ENCODE measurements around the gene COX19.
A peak's percentile ranks its signal among the peaks of the same experiment; 100 is the strongest.
"Not testable (repeated sequence)": the region's sequence is repeated elsewhere in the genome, so short reads cannot be mapped to it uniquely, and the experiment has no call there.

The COX19 gene

DNA sequence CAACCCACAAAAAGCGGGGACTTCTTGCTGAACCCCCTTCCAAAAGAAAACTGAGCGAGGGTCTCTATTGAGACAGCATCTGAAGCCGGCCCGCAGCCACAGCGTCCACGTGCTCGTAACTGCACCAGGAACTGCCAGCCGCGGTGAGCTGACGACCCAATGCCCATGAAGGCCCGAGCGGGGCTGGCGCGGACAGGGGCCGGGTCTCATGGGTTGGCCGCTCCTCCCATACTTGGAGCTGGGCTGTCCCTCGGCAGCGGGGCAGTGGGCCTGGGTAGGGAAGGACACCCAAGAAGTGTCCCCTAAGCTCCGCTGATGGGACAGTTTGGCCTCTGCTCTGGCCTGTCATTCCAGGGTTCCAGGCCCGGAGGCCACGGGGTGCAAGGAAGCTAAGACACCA, 30.0 kb upstream of the COX19 start:
- DNase-seq (ENCODE audit: low read depth, low spot score), result no peak
- Histone ChIP-seq H3K27ac (no peak overlapping the region), H3K36me3 (ENCODE audit: insufficient read depth, low read length) (no peaks in the 10 kb centered on the region), H3K9me3 (ENCODE audit: low read depth, low read length) (no peaks in the 10 kb centered on the region), H3K4me3 (no peak overlapping the region), H3K9ac (ENCODE audit: insufficient read length) (no peak overlapping the region)
- no peak for TF ChIP-seq FOXP2 (optimal IDR thresholded peaks at IDR 0.05; ENCODE audit: control extremely low read depth, extremely low read length, insufficient read depth)
- TF ChIP-seq EZH2 (IDR thresholded peaks at IDR 0.05), result no peak
- TF ChIP-seq POLR2AphosphoS5 (IDR thresholded peaks at IDR 0.05; ENCODE audit: borderline replicate concordance, low read depth, low read length), result no peak

DNA sequence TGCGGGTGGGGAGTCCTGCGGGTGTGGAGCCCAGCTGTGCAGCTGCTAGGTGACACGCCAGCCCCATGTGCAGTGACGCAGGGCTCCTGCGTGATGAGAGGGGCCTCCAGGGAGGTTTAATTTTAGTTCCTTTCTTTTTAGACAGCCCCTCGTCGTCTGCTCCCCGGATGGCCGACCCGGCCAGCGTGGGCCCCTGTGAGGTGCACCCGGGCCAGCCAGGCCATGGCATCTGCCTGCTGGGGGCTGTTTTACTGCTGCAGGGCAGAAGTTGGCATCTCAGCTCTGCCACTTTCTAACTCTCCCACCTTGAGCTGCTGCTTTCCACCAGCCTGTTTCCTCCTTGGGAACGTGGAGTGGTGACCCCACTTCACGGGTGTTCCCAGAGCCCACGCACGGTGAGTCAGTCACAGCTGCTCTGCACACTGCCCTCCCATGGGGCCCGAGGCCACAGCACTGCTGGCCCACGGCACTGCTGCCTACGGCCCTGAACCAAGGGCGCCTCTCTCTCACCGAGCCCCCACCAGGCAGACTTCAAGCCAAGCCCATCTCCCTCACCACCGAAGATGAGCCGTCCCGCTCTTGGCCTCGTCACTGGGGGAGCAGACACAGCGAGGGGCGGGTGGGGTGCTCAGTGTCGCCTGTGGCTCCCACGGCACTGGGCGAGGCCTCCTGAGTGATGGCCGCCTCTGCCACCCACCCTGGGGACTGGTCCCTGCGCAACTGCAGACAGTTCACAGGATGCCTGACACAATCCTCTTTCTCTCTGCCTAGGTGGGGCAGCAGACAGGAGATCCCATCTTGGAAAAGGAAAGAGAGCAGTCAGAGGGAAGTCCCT, 28.9 kb upstream of the COX19 start:
- Histone ChIP-seq H3K9ac (ENCODE audit: insufficient read length) (no peak overlapping the region), H3K4me3 (no peak overlapping the region), H3K36me3 (ENCODE audit: insufficient read depth, low read length) (no peaks in the 10 kb centered on the region), H3K9me3 (ENCODE audit: low read depth, low read length) (no peaks in the 10 kb centered on the region), H3K27ac (no peak overlapping the region)
- TF ChIP-seq FOXP2 (optimal IDR thresholded peaks at IDR 0.05; ENCODE audit: control extremely low read depth, extremely low read length, insufficient read depth) (no peak), POLR2AphosphoS5 (IDR thresholded peaks at IDR 0.05; ENCODE audit: borderline replicate concordance, low read depth, low read length) (no peak), EZH2 (IDR thresholded peaks at IDR 0.05) (no peak)
- no peak for DNase-seq (ENCODE audit: low read depth, low spot score)

- H3K4me3 ChIP-seq; H3K36me3 ChIP-seq (ENCODE audit: insufficient read depth, low read length); H3K27ac ChIP-seq: not testable (repeated sequence)
These were observed 27.1 kb upstream of the COX19 start for GRCh38 chr7:1002445-1002844.

GRCh38 chr7:1002026-1002425, 26.7 kb upstream of the COX19 start:
- DNase-seq (ENCODE audit: low read depth, low spot score); H3K9me3 ChIP-seq (ENCODE audit: low read depth, low read length); H3K9ac ChIP-seq (ENCODE audit: insufficient read length); H3K36me3 ChIP-seq (ENCODE audit: insufficient read depth, low read length); H3K27ac ChIP-seq; H3K4me3 ChIP-seq: not testable (repeated sequence)

More at GRCh38 chr7:1002445-1002844, 27.1 kb upstream of the COX19 start:
- not testable (repeated sequence) for DNase-seq (ENCODE audit: low read depth, low spot score); H3K9ac ChIP-seq (ENCODE audit: insufficient read length); H3K9me3 ChIP-seq (ENCODE audit: low read depth, low read length)

DNA sequence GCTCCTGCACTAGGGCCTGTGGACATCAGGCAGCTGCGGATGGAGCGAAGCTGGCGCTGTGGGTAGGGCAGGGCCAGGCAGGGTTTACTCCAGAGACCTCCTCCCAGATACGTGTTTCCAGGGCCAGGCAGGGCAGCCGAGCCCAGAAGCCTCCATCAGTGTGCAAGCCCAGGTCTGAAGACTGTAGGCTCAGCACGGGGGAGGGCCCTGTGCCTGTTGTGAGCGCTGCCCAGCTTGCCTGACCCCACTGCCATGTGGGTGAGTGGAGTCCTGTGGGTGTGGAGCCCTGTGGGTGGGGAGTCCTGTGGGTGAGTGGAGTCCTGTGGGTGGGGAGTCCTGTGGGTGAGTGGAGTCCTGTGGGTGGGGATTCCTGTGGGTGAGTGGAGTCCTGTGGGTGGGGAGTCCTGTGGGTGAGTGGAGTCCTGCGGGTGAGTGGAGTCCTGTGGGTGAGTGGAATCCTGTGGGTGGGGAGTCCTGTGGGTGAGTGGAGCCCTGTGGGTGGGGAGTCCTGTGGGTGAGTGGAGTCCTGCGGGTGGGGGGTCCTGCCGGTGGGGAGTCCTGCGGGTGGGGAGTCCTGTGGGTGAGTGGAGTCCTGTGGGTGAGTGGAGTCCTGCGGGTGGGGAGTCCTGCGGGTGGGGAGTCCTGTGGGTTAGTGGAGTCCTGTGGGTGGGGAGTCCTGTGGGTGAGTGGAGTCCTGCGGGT, 25.9 kb upstream of the COX19 start:
- DNase-seq (ENCODE audit: low read depth, low spot score); H3K36me3 ChIP-seq (ENCODE audit: insufficient read depth, low read length); H3K9ac ChIP-seq (ENCODE audit: insufficient read length); H3K27ac ChIP-seq; H3K9me3 ChIP-seq (ENCODE audit: low read depth, low read length); H3K4me3 ChIP-seq: not testable (repeated sequence)

DNA sequence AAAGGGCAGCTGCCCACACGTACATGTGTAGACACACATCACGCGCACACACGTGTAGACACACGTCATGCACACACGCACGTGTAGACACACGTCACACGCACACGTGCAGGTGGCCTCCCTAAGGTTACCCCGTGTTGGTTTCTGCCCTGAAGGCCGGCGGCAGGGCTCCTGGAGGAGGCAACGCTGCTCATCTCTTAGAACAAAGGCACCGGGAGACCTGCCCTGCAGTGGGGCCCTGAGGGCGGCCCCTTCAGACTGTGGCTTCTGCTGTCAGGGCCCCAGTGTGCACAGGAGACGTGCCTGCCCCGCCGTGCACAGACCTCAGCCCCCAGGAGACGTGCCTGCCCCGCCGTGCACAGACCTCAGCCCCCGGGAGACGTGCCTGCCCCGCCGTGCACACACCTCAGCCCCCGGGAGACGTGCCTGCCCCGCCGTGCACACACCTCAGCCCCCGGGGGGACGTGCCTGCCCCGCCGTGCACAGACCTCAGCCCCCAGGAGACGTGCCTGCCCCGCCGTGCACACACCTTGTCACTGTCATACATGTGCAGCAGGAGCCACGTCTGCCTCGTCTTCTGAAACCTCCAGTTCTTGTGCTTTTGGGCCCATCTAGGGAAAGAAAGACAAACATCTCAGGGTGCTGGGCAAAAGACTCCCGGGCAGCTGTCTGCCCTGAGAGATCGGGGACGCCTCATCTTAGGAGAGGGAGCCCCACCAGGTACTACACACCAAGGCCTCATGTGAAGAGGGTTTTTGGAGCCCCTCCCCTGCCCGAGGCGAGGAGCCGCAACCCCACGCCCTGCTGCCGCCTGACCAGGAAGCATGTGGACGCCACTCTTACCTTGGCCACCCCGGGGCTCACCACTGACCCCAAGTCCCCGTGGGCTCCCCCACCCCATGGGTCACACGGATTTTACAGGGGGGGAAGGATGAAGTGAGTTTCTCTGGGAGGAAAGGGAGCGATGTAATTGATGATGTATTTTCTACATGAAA, 24.9 kb upstream of the COX19 start:
- no peak for DNase-seq (ENCODE audit: low read depth, low spot score)
- TF ChIP-seq EZH2 (IDR thresholded peaks at IDR 0.05), result no peak
- TF ChIP-seq POLR2AphosphoS5 (IDR thresholded peaks at IDR 0.05; ENCODE audit: borderline replicate concordance, low read depth, low read length), result no peak
- no peak for TF ChIP-seq FOXP2 (optimal IDR thresholded peaks at IDR 0.05; ENCODE audit: control extremely low read depth, extremely low read length, insufficient read depth)
- H3K36me3 ChIP-seq (ENCODE audit: insufficient read depth, low read length), result no peaks in the 10 kb centered on the region
- H3K9ac ChIP-seq (ENCODE audit: insufficient read length), result no peak overlapping the region
- no peaks in the 10 kb centered on the region for H3K9me3 ChIP-seq (ENCODE audit: low read depth, low read length)
- no peak overlapping the region for H3K27ac ChIP-seq
- no peak overlapping the region for H3K4me3 ChIP-seq

- Histone ChIP-seq H3K9me3 (ENCODE audit: low read depth, low read length) (no peaks in the 10 kb centered on the region), H3K4me3 (no peak overlapping the region), H3K36me3 (ENCODE audit: insufficient read depth, low read length) (no peaks in the 10 kb centered on the region), H3K9ac (ENCODE audit: insufficient read length) (no peak overlapping the region), H3K27ac (peak overlapping the region; percentile 64)
- DNase-seq (ENCODE audit: low read depth, low spot score), result no peak
- no peak for TF ChIP-seq EZH2 (IDR thresholded peaks at IDR 0.05)
- no peak for TF ChIP-seq POLR2AphosphoS5 (IDR thresholded peaks at IDR 0.05; ENCODE audit: borderline replicate concordance, low read depth, low read length)
- no peak for TF ChIP-seq FOXP2 (optimal IDR thresholded peaks at IDR 0.05; ENCODE audit: control extremely low read depth, extremely low read length, insufficient read depth)
These were observed 24.0 kb upstream of the COX19 start for GRCh38 chr7:999149-999879.
